ENCODE data around the gene NRXN3.

The NRXN3 gene

DNA sequence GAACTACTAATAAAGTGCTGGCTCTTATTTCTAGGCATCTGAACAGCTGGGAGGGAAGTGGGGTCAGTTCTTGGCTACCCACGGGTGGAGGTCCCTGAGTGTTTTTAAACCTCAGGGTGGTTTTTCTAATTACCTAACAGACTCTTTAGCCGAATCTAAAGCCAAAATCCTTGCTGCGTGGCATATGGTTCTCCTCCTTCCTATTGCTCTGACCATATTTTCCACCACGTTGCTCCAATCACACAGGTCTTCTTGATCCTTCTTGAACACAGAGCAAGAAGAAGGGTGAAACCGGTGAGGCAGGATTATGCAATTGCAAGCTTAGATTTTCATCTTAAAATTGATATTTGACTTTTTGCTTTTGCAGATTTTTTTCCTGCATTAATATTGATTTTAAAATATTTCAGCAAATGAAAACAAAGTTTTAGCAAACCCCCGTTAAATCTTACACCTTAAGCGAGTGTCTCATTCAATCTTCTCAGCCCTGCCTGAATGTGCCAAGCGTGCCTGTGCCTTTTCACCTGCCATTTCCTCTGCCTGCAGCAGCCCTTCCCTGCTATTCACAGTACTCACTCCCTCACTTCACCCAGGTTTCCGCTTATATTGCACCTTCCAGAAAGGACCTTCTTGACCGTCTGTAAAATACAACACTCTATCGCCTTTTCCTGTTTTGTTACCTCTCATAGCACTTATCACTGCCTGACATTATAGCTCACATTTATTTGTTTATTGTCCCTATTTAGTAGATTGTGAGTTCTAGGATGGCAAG, 1535.1 kb downstream of the NRXN3 start:
- TF ChIP-seq TARDBP (IDR thresholded peaks at IDR 0.05) (no peak), FOXK2 (IDR thresholded peaks at IDR 0.05) (no peak), ARNT (IDR thresholded peaks at IDR 0.05) (no peak)
- POLR2A ChIA-PET = no interaction called here
- CTCF ChIA-PET = no interaction called here
- DNase-seq (ENCODE audit: extremely low spot score) = no peak

DNA sequence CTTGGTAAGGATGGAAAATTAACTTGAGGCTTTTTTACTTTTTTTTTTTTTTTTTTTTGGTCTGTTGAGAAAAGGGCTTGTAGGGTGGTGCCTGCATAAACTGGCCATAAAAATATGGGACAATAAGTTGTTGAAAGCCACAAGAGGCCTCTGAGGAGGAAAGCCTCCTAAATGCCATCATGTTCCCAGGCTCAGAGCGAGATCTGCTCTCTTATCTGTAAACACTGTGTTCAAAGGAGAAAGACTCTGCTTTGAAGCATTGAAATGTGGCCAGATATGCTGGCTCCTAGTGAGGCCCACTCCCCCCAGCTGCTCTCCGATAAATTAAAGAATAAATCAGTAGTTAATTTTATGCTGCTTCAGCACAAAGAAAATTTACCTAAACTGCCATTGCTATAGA, 1536.2 kb downstream of the NRXN3 start:
- ChIA-PET POLR2A (no interaction called here), CTCF (interaction anchor here (0.7 kb wide), 1 partner anchor 296 kb away, joined by 4 read pairs; no protein-coding TSS in a partner anchor)

GRCh38 chr14:79708426-79709388, 1538.5 kb downstream of the NRXN3 start:
- no peak for DNase-seq (ENCODE audit: extremely low spot score)
- CTCF ChIA-PET = no interaction called here
- no peak for TF ChIP-seq NFRKB (IDR thresholded peaks at IDR 0.05)
- peak; percentile 16; the same call in 1 of the 2 replicates for TF ChIP-seq PKNOX1 (IDR thresholded peaks at IDR 0.05)
- POLR2A ChIA-PET = no interaction called here

More for the DNA sequence above, 1536.2 kb downstream of the NRXN3 start:
- DNase-seq (ENCODE audit: extremely low spot score) = no peak
- TF ChIP-seq SUZ12 (IDR thresholded peaks at IDR 0.05) = no peak
- TF ChIP-seq L3MBTL2 (conservative IDR thresholded peaks at IDR 0.05) = no peak
- TF ChIP-seq FOXK2 (IDR thresholded peaks at IDR 0.05) = no peak
- TF ChIP-seq LEF1 (IDR thresholded peaks at IDR 0.05; ENCODE audit: borderline replicate concordance) = no peak
- no peak for TF ChIP-seq BHLHE40 (IDR thresholded peaks at IDR 0.05; ENCODE audit: borderline replicate concordance)
- TF ChIP-seq ZNF384 (IDR thresholded peaks at IDR 0.05) = no peak
- TF ChIP-seq CTBP1 (IDR thresholded peaks at IDR 0.05; ENCODE audit: borderline replicate concordance) = no peak
- TF ChIP-seq HDGF (IDR thresholded peaks at IDR 0.05; ENCODE audit: borderline replicate concordance) = no peak
- TF ChIP-seq FOXA1 (IDR thresholded peaks at IDR 0.05) = no peak
- TF ChIP-seq ELF4 (IDR thresholded peaks at IDR 0.05) = no peak
- TF ChIP-seq TARDBP (IDR thresholded peaks at IDR 0.05) = no peak
- no peak for TF ChIP-seq NFRKB (IDR thresholded peaks at IDR 0.05)
- TF ChIP-seq FOXM1 (IDR thresholded peaks at IDR 0.05; ENCODE audit: borderline replicate concordance) = no peak

DNA sequence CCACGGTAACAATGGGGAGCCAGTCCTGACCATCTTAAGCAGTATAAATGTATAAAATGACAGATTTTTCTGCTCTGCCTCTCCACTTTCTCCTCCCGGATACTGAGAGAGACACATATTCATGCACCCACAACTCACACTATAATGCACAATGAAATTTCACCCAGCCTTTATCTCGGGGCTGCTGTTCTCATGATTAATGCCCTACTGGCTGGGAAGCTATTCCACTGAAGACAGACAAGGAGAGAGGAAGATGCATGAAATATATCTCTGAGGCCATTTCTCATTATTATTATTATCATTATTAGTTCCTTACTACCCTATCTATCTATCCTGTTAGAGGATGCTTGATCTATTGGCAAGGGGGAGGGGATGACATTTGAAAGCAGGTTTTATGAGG, 1539.4 kb downstream of the NRXN3 start:
- ChIA-PET CTCF (no interaction called here), POLR2A (no interaction called here)
- TF ChIP-seq SP1 (IDR thresholded peaks at IDR 0.05) (no peak), FOXM1 (IDR thresholded peaks at IDR 0.05; ENCODE audit: borderline replicate concordance) (no peak), TARDBP (IDR thresholded peaks at IDR 0.05) (no peak), SUZ12 (IDR thresholded peaks at IDR 0.05) (no peak), FOXK2 (IDR thresholded peaks at IDR 0.05) (no peak), L3MBTL2 (conservative IDR thresholded peaks at IDR 0.05) (no peak), ZNF384 (IDR thresholded peaks at IDR 0.05) (no peak), ARNT (IDR thresholded peaks at IDR 0.05) (no peak), HDGF (IDR thresholded peaks at IDR 0.05; ENCODE audit: borderline replicate concordance) (no peak), FOXA1 (IDR thresholded peaks at IDR 0.05) (no peak), LEF1 (IDR thresholded peaks at IDR 0.05; ENCODE audit: borderline replicate concordance) (no peak), PKNOX1 (IDR thresholded peaks at IDR 0.05) (no peak), NFRKB (IDR thresholded peaks at IDR 0.05) (no peak), BHLHE40 (IDR thresholded peaks at IDR 0.05; ENCODE audit: borderline replicate concordance) (no peak)
- DNase-seq (ENCODE audit: extremely low spot score) = no peak

DNA sequence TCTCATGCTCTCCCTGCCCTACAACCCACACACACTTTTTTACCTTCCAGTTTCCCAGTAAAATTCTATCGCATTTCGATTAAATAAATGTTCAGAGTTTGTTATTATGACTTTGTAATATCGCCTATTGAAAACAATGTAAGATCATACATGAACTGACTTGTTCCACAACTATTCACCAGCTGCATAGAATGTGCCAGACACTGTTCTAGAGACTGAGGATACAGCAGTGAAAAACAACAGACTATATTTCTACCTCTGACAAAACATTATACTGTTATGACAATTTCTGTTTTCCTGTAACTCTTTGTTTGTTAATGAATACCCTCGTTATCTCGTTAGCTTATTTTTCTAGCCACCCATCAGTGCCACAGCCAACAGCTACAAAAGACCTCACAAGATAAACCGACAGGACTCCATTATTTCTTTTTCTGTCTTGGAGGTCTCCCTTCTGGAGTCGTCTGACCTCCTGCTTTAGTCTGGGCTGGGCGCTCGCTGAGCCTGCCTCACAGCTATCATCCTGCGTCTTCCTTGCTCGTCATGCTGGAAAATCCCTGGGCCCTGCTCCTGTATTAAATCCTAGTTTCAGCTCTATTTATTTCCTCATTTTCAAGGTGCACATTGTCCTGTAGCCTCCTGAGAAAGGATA, 1542.3 kb downstream of the NRXN3 start:
- ChIA-PET CTCF (interaction anchor here (0.6 to 0.8 kb wide), 3 partner anchors 169 to 777 kb away, joined by 3 to 4 read pairs (median 3); no protein-coding TSS in a partner anchor), POLR2A (no interaction called here)
- TF ChIP-seq ARNT (IDR thresholded peaks at IDR 0.05) (no peak), FOXA1 (IDR thresholded peaks at IDR 0.05) (no peak), CTBP1 (IDR thresholded peaks at IDR 0.05; ENCODE audit: borderline replicate concordance) (no peak)
- no peak for DNase-seq (ENCODE audit: extremely low spot score)

GRCh38 chr14:79721399-79722084, 1551.4 kb downstream of the NRXN3 start:
- no peak for DNase-seq (ENCODE audit: extremely low spot score)
- TF ChIP-seq L3MBTL2 (conservative IDR thresholded peaks at IDR 0.05) (no peak), FOXA1 (IDR thresholded peaks at IDR 0.05) (no peak), SP1 (IDR thresholded peaks at IDR 0.05) (no peak), NFRKB (IDR thresholded peaks at IDR 0.05) (no peak), LEF1 (IDR thresholded peaks at IDR 0.05; ENCODE audit: borderline replicate concordance) (no peak), ZNF384 (IDR thresholded peaks at IDR 0.05) (no peak), SUZ12 (IDR thresholded peaks at IDR 0.05) (no peak), BHLHE40 (IDR thresholded peaks at IDR 0.05; ENCODE audit: borderline replicate concordance) (no peak), ELF4 (IDR thresholded peaks at IDR 0.05) (no peak), ARNT (IDR thresholded peaks at IDR 0.05) (no peak), CTBP1 (IDR thresholded peaks at IDR 0.05; ENCODE audit: borderline replicate concordance) (no peak), FOXK2 (IDR thresholded peaks at IDR 0.05) (no peak), HDGF (IDR thresholded peaks at IDR 0.05; ENCODE audit: borderline replicate concordance) (no peak), TARDBP (IDR thresholded peaks at IDR 0.05) (no peak), PKNOX1 (IDR thresholded peaks at IDR 0.05) (no peak), FOXM1 (IDR thresholded peaks at IDR 0.05; ENCODE audit: borderline replicate concordance) (no peak)
- POLR2A ChIA-PET = no interaction called here
- CTCF ChIA-PET = no interaction called here

Measured in HEK293T (cell line).